ENCODE measurements around the gene RPP14. TPM values are rescaled to one million over a fixed set of nuclear protein-coding genes. Genes with fewer than 3 reads are reported as not detected.

Gene RPP14
- total RNA-seq, 1 experiment from 2014 or later, result 19.5 TPM

DNA sequence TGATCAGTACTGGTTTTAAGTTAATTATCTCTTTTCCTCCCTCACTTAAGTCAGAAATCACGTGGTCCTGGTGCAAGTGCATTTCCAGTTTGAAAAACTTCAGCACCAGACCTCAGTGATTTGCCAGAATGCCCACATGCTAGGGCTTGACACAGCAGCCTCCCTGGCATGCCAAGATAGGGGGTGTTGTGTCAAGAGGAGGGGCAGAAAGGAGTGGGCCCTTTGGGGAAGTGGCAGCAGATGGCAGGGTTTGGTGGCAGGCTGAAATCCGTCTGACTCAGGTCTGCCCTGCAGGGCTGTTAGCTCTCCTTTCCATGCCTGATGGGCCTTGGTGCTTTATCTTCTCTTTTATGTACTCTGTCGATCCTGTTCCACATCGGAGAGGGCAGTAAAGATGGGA lies 50.0 kb downstream of the RPP14 start:
- DNase-seq (ENCODE audit: low spot score), result no peak

DNA sequence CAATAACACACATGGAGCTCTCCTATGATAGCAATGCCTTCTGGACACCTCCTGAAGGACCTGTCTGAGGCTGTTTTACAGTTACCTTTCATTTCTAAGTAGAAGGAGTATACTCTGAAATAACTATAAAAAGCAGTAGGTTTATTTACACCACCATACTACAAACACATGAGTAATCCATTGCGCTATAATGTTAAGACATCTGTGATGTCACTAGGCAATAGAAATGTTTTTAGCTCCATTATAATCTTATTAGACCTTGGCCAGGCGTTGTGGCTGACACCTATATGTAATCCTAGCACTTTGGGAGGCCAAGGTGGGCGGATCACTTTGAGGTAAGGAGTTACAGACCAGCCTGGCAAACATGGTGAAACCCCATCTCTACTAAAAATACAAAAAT lies 51.4 kb downstream of the RPP14 start:
- no peak for DNase-seq (ENCODE audit: low spot score)

DNA sequence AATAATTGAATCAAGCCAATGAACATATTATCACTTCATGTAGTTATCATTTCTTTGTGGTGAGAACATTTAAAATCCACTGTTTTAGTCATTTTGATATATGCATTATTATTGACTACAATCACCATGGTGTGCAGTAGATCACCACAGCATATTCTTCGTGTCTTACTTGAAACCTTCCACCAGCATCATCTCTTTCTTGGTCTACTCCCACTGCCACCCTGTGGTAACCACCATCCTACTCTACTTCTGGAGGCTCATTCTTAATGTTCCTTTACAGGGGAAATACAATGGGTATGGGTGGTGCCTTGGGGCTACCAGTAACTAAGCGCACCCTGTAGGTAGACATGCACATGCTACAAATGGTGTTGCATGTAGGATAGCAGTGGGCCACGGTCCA lies 52.0 kb downstream of the RPP14 start:
- no peak for DNase-seq (ENCODE audit: low spot score)

DNA sequence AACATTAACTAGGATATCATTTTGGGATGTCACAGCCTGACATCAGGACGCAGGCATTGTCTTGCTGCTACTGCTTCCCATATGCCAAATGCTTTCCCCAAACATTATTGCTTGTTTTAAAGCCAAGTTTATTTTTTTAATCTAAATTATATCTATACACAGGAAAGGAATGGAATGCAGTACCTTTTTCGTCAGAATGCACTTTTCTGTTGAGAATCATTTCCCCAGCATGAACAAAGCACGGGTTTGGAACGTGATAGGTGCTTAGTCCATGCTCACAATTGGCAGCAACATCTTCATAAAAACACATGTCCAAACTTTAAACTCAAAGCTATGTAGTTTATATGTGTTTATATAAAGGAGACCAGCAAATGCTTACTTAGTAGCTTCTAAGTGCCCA lies 52.8 kb downstream of the RPP14 start:
- no peak for DNase-seq (ENCODE audit: low spot score)

DNA sequence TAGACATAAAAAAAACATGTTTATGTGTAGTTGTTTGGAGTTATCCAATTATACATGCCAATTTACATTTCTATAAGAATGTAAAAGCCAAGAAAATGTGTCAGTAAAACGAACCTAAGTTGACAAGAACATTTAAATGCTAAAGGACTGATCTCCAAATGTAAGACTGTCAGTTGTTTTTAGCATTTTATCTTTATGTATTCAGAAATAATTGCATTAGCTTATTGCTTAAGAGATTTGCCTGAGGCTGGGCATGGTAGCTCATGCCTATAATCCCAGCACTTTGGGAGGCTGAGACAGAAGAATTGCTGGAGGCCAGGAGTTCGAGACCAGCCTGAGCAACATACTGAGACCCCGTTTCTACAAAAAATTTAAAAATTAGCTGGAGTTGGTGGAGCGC lies 53.6 kb downstream of the RPP14 start:
- no peak for DNase-seq (ENCODE audit: low spot score)

DNA sequence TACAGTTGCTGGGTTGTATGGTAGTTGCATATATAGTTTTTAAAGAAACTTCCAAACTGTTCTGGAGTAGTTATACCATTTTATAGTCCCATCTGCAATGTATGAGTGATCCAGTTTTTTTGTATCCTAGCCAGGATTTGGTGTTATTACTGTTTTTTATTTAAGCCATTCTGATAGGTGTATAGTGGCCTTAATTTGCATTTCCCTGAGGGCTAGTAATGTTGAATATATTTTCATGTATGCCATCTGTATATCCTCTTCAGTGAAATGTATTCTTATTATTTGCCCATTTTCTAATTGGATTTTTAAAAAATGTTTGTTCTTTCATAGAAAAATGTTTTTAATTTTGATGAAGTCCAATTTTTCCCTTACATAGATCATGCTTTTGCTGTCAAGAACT lies 55.8 kb downstream of the RPP14 start:
- no peak for DNase-seq (ENCODE audit: low spot score)

DNA sequence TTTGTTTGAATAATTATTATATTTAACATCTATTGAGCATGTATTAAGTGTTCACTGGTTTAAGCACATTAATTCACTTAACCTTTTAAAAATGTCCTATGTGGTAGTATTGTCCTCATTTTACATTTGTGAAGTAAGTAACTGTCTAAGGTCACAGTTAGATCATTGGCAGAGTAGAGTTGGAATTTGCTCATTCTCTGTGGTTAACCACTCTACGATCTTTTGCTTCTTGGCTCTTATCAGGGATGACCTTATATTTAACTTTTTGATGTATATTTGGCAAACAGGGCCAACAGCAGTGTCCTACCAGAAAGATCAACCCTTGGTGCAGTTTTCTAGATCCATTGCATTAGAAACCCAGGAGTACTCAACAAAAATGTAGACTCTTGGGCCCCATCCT lies 60.7 kb downstream of the RPP14 start:
- peak; percentile 49 for DNase-seq (ENCODE audit: low spot score)

DNA sequence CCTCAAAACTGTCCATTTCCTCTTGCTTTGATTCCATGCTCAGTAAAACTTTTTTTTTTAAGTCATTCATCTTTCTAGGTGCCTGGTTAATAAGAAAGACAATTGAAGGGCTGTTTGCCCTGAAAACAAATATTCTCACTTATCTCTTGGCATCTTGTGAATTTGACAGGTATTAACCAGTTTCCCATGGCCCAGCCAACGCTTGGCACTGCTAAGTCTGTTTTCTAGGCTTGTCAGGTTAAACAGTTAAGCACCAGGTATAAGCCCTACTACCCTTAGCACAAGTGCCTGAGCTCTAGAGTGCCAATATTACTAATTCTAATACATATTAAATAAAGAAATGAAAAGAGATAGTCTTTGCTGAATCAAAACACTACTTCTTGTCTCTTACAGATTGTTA lies 63.0 kb downstream of the RPP14 start:
- no peak for DNase-seq (ENCODE audit: low spot score)

Other genes starting within 250 kb of the RPP14 start
- gene DNASE1L3, start 95.3 kb upstream of the RPP14 start, total RNA-seq (2014; rRNA removed; shearing (Covaris generic)), result not detected in 2 replicates
- 8.4 and 8.9 TPM in 2 replicates for gene ABHD6, start 68.5 kb upstream of the RPP14 start, total RNA-seq (2014; rRNA removed; shearing (Covaris generic))
- gene HTD2, start 275 bp downstream of the RPP14 start, total RNA-seq (2014; rRNA removed; shearing (Covaris generic)), result 6.2 TPM in 2 replicates
- gene PXK, start 26.6 kb downstream of the RPP14 start, total RNA-seq (2014; rRNA removed; shearing (Covaris generic)), result 9.3 and 15.2 TPM in 2 replicates
- gene PDHB, start 127.6 kb downstream of the RPP14 start, total RNA-seq (2014; rRNA removed; shearing (Covaris generic)), result 141 and 170 TPM in 2 replicates
- 6.4 and 9.1 TPM in 2 replicates for gene KCTD6, start 185.9 kb downstream of the RPP14 start, total RNA-seq (2014; rRNA removed; shearing (Covaris generic))
- gene ACOX2, start 230.9 kb downstream of the RPP14 start, total RNA-seq (2014; rRNA removed; shearing (Covaris generic)), result 2.2 and 5.4 TPM in 2 replicates

Measured in A172 (cell line).